Keratinocyte (primary cell): ENCODE data around the gene LDB2.

Experiments used
- CTCF ChIP-seq, 3 experiments: IDR thresholded peaks in 1 of 3; conservative IDR thresholded peaks in 1 of 3; optimal IDR thresholded peaks in 1 of 3; 2 replicates in 2 of 3; 3 replicates in 1 of 3; pipeline versions ENCODE3 to v1.5.1; 2011; ENCODE audit warnings: low read length in 3 of 3, mild to moderate bottlenecking in 3 of 3, moderate library complexity in 2 of 3, control low read depth in 1 of 3, inconsistent platforms in 1 of 3; ENCODE audit not compliant: insufficient read depth in 2 of 3; ENCODE audit errors: extremely low read depth in 1 of 3
- EZH2 ChIP-seq: IDR thresholded peaks from one replicate; pipeline ENCODE4 v1.6.1; 2012; ENCODE audit warnings: inconsistent platforms, mild to moderate bottlenecking, low read length, moderate library complexity

- TF ChIP-seq CTCF (optimal IDR thresholded peaks at IDR 0.05 in 1 of 3, IDR thresholded peaks at IDR 0.05 in 1 of 3, conservative IDR thresholded peaks at IDR 0.05 in 1 of 3; ENCODE audit: extremely low read depth in 1 of 3, insufficient read depth in 2 of 3, low read length in 3 of 3) (no peak), EZH2 (no peak)
Measured at GRCh38 chr4:16607241-16608066, 291.0 kb downstream of the LDB2 start.
